Sigmoid colon (tissue), 4 donors: ENCODE data around the gene PLCL1.

ENCODE experiments used
- CTCF ChIP-seq, 4 experiments: fragments of 450-650 bp in 3 of 4; fragments of 200-600 bp in 1 of 4; IDR thresholded peaks; one replicate each; pipeline ENCODE4 v1.5.1; 2016 to 2019; ENCODE audit warnings: antibody characterized with exemption in 4 of 4, mild to moderate bottlenecking in 3 of 4, moderate library complexity in 2 of 4
- POLR2A ChIP-seq, 2 donors: fragments of 450-650 bp; IDR thresholded peaks; one replicate each; pipeline ENCODE4 v1.6.1; 2016; ENCODE audit warnings: antibody characterized with exemption in 2 of 2, mild to moderate bottlenecking in 2 of 2, moderate library complexity in 2 of 2
- POLR2AphosphoS5 ChIP-seq, 4 donors: sonication (generic); formaldehyde crosslinking; IDR thresholded peaks; one replicate each; pipeline ENCODE4 v1.6.1; 2017; ENCODE audit warnings: antibody characterized with exemption in 4 of 4

- TF ChIP-seq CTCF (IDR thresholded peaks at IDR 0.05) (no peak), POLR2A (IDR thresholded peaks at IDR 0.05) (no peak), POLR2AphosphoS5 (IDR thresholded peaks at IDR 0.05) (no peak)
Observed at GRCh38 chr2:198056836-198057235, 252.4 kb downstream of the PLCL1 start.
